Measurements from ENCODE around the gene ABCG1. TPM values are rescaled to one million over a fixed set of nuclear protein-coding genes. Genes with fewer than 3 reads are reported as not detected.
"Not testable (repeated sequence)": the region's sequence is repeated elsewhere in the genome, so short reads cannot be mapped to it uniquely, and the experiment has no call there.

Gene ABCG1
- total and polyA plus RNA-seq, 2 experiments from 2014 or later = 1.3 to 4.4 TPM

DNA sequence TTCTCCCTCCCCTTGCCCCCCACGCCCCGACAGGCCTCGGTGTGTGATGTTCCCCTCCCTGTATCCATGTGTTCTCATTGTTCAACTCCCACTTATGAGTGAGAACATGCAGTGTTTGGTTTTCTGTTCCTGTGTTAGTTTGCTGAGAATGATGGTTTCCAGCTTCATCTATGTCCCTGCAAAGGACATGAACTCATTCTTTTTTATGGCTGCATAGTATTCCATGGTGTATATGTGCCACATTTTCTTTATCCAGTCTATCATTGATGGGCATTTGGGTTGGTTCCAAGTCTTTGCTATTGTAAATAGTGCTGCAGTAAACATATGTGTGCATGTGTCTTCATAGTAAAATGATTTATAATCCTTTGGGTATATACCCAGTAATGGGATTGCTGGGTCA is 38.9 kb upstream of the ABCG1 start:
- H3K79me2 ChIP-seq (replicated peaks; ENCODE audit: insufficient read depth); H4K20me1 ChIP-seq (replicated peaks; ENCODE audit: insufficient read depth); H3K36me3 ChIP-seq (ENCODE audit: insufficient read depth); H3K27me3 ChIP-seq (ENCODE audit: insufficient read depth); H3K4me1 Mint-ChIP-seq; H2AFZ ChIP-seq; DNase-seq (ENCODE audit: low spot score); ATAC-seq; H3K4me1 ChIP-seq (ENCODE audit: insufficient read depth); H3K4me3 Mint-ChIP-seq; H3K4me3 ChIP-seq; H3K9me2 ChIP-seq (ENCODE audit: insufficient read depth); H3K36me3 Mint-ChIP-seq (ENCODE audit: low read depth); H3K27ac ChIP-seq (ENCODE audit: low read depth); H3K27me3 Mint-ChIP-seq (ENCODE audit: insufficient read depth, low read depth, poor library complexity); H3F3A ChIP-seq (replicated peaks; ENCODE audit: low read depth); H3K27ac Mint-ChIP-seq; H3K4me2 ChIP-seq; H3K9me3 Mint-ChIP-seq: not testable (repeated sequence)

DNA sequence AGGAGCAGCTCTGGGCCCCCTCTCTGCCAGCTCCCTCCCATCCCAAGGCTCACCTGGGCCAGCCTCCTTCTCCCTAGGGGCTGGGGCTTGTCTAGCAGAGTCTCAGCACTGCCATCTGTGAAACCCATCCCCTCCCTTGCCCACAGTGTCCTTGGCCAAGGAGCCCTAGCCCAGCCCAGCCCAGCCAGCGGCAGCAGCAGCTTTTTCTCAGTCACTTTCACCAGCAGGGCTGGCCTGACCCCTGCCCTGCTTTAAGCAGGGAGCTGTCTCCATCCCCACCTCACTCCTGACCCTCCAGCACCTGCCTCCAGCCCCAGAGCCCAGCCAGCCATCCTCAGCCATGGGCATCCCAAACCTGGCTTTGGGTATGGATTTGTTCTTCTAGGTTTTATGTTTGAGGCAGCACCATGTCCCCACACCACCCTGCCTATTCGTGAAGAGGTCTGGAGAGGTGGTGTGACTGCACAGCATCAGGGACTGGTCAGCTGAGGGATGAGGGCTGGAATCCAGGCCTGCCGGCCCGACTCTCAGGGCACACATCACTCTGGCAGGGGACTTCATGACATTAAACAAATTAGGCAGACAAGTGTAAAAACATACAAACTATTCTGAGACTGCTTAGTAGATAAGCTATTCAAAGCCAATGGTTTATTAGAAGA is 36.1 kb upstream of the ABCG1 start:
- no peak for ATAC-seq
- Histone ChIP-seq H3K4me2 (no peak overlapping the region), H3F3A (replicated peaks; ENCODE audit: low read depth) (no peaks in the 10 kb centered on the region), H3K79me2 (replicated peaks; ENCODE audit: insufficient read depth) (no peaks in the 10 kb centered on the region), H3K27me3 (ENCODE audit: insufficient read depth) (no peaks in the 10 kb centered on the region), H2AFZ (no peak overlapping the region), H3K36me3 (ENCODE audit: insufficient read depth) (no peaks in the 10 kb centered on the region), H3K9me2 (ENCODE audit: insufficient read depth) (no peaks in the 10 kb centered on the region), H3K27ac (ENCODE audit: low read depth) (no peak overlapping the region), H4K20me1 (replicated peaks; ENCODE audit: insufficient read depth) (no peaks in the 10 kb centered on the region), H3K4me1 (ENCODE audit: insufficient read depth) (no peaks in the 10 kb centered on the region), H3K4me3 (no peak overlapping the region)
- Mint-ChIP-seq H3K27me3 (ENCODE audit: insufficient read depth, low read depth, poor library complexity) (no peaks in the 10 kb centered on the region), H3K4me1 (peaks cover 4% of the 10 kb centered on the region; the same call in 1 of the 3 replicates), H3K36me3 (ENCODE audit: low read depth) (no peaks in the 10 kb centered on the region; the same call in 2 of the 3 replicates), H3K27ac (no peak overlapping the region), H3K9me3 (peaks cover 11% of the 10 kb centered on the region; the same call in 2 of the 3 replicates), H3K4me3 (no peak overlapping the region)
- TF ChIP-seq, protein P1, sequence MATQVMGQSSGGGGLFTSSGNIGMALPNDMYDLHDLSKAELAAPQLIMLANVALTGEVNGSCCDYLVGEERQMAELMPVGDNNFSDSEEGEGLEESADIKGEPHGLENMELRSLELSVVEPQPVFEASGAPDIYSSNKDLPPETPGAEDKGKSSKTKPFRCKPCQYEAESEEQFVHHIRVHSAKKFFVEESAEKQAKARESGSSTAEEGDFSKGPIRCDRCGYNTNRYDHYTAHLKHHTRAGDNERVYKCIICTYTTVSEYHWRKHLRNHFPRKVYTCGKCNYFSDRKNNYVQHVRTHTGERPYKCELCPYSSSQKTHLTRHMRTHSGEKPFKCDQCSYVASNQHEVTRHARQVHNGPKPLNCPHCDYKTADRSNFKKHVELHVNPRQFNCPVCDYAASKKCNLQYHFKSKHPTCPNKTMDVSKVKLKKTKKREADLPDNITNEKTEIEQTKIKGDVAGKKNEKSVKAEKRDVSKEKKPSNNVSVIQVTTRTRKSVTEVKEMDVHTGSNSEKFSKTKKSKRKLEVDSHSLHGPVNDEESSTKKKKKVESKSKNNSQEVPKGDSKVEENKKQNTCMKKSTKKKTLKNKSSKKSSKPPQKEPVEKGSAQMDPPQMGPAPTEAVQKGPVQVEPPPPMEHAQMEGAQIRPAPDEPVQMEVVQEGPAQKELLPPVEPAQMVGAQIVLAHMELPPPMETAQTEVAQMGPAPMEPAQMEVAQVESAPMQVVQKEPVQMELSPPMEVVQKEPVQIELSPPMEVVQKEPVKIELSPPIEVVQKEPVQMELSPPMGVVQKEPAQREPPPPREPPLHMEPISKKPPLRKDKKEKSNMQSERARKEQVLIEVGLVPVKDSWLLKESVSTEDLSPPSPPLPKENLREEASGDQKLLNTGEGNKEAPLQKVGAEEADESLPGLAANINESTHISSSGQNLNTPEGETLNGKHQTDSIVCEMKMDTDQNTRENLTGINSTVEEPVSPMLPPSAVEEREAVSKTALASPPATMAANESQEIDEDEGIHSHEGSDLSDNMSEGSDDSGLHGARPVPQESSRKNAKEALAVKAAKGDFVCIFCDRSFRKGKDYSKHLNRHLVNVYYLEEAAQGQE (IDR thresholded peaks at IDR 0.05; ENCODE audit: unreplicated experiment) = no peak
- TF ChIP-seq NANOG (IDR thresholded peaks at IDR 0.05; ENCODE audit: borderline replicate concordance) (no peak), EZH2phosphoT487 (IDR thresholded peaks at IDR 0.05; ENCODE audit: unreplicated experiment) (no peak), ZNF114 (CRISPR knock-in tag; IDR thresholded peaks at IDR 0.05) (no peak), STAT1 (IDR thresholded peaks at IDR 0.05; ENCODE audit: unreplicated experiment) (no peak), ZNF331 (CRISPR knock-in tag; IDR thresholded peaks at IDR 0.05; ENCODE audit: low read depth) (no peak)
- TF ChIP-seq, protein P2, sequence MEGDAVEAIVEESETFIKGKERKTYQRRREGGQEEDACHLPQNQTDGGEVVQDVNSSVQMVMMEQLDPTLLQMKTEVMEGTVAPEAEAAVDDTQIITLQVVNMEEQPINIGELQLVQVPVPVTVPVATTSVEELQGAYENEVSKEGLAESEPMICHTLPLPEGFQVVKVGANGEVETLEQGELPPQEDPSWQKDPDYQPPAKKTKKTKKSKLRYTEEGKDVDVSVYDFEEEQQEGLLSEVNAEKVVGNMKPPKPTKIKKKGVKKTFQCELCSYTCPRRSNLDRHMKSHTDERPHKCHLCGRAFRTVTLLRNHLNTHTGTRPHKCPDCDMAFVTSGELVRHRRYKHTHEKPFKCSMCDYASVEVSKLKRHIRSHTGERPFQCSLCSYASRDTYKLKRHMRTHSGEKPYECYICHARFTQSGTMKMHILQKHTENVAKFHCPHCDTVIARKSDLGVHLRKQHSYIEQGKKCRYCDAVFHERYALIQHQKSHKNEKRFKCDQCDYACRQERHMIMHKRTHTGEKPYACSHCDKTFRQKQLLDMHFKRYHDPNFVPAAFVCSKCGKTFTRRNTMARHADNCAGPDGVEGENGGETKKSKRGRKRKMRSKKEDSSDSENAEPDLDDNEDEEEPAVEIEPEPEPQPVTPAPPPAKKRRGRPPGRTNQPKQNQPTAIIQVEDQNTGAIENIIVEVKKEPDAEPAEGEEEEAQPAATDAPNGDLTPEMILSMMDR (conservative IDR thresholded peaks at IDR 0.05; ENCODE audit: low read depth in 2 of 2) = no peak
- TF ChIP-seq, protein P3, sequence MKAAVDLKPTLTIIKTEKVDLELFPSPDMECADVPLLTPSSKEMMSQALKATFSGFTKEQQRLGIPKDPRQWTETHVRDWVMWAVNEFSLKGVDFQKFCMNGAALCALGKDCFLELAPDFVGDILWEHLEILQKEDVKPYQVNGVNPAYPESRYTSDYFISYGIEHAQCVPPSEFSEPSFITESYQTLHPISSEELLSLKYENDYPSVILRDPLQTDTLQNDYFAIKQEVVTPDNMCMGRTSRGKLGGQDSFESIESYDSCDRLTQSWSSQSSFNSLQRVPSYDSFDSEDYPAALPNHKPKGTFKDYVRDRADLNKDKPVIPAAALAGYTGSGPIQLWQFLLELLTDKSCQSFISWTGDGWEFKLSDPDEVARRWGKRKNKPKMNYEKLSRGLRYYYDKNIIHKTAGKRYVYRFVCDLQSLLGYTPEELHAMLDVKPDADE (IDR thresholded peaks at IDR 0.05) = no peak
- TF ChIP-seq, protein P4, sequence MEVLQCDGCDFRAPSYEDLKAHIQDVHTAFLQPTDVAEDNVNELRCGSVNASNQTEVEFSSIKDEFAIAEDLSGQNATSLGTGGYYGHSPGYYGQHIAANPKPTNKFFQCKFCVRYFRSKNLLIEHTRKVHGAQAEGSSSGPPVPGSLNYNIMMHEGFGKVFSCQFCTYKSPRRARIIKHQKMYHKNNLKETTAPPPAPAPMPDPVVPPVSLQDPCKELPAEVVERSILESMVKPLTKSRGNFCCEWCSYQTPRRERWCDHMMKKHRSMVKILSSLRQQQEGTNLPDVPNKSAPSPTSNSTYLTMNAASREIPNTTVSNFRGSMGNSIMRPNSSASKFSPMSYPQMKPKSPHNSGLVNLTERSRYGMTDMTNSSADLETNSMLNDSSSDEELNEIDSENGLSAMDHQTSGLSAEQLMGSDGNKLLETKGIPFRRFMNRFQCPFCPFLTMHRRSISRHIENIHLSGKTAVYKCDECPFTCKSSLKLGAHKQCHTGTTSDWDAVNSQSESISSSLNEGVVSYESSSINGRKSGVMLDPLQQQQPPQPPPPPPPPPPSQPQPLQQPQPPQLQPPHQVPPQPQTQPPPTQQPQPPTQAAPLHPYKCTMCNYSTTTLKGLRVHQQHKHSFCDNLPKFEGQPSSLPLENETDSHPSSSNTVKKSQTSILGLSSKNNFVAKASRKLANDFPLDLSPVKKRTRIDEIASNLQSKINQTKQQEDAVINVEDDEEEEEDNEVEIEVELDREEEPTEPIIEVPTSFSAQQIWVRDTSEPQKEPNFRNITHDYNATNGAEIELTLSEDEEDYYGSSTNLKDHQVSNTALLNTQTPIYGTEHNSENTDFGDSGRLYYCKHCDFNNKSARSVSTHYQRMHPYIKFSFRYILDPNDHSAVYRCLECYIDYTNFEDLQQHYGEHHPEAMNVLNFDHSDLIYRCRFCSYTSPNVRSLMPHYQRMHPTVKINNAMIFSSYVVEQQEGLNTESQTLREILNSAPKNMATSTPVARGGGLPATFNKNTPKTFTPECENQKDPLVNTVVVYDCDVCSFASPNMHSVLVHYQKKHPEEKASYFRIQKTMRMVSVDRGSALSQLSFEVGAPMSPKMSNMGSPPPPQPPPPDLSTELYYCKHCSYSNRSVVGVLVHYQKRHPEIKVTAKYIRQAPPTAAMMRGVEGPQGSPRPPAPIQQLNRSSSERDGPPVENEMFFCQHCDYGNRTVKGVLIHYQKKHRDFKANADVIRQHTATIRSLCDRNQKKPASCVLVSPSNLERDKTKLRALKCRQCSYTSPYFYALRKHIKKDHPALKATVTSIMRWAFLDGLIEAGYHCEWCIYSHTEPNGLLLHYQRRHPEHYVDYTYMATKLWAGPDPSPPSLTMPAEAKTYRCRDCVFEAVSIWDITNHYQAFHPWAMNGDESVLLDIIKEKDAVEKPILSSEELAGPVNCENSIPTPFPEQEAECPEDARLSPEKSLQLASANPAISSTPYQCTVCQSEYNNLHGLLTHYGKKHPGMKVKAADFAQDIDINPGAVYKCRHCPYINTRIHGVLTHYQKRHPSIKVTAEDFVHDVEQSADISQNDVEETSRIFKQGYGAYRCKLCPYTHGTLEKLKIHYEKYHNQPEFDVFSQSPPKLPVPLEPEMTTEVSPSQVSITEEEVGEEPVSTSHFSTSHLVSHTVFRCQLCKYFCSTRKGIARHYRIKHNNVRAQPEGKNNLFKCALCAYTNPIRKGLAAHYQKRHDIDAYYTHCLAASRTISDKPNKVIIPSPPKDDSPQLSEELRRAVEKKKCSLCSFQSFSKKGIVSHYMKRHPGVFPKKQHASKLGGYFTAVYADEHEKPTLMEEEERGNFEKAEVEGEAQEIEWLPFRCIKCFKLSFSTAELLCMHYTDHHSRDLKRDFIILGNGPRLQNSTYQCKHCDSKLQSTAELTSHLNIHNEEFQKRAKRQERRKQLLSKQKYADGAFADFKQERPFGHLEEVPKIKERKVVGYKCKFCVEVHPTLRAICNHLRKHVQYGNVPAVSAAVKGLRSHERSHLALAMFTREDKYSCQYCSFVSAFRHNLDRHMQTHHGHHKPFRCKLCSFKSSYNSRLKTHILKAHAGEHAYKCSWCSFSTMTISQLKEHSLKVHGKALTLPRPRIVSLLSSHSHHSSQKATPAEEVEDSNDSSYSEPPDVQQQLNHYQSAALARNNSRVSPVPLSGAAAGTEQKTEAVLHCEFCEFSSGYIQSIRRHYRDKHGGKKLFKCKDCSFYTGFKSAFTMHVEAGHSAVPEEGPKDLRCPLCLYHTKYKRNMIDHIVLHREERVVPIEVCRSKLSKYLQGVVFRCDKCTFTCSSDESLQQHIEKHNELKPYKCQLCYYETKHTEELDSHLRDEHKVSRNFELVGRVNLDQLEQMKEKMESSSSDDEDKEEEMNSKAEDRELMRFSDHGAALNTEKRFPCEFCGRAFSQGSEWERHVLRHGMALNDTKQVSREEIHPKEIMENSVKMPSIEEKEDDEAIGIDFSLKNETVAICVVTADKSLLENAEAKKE (CRISPR knock-in tag; IDR thresholded peaks at IDR 0.05) = no peak
- DNase-seq (ENCODE audit: low spot score) = no peak

All from GM23338 (cell line).